PC-9 (cell line): ENCODE measurements around the gene HSPA8. TPM values are rescaled to one million over a fixed set of nuclear protein-coding genes. Genes with fewer than 3 reads are reported as not detected.

Source experiments
- BruUV-seq: library from RNA; stranded (reverse); fragments of 400-500 nt; replicated peaks from 2 replicates; lab custom pipeline; 2021; lab: Mats Ljungman, UMichigan
- CTCF ChIA-PET: fragments of 300-600 bp; sonication (Branson Sonifier 250); formaldehyde crosslinking; loops from one replicate; lab custom pipeline; 2022; ENCODE audit warnings: antibody characterized with exemption; lab: Charles Lee
- POLR2A ChIA-PET: fragments of 300-600 bp; sonication (Branson Sonifier 250); formaldehyde crosslinking; loops from one replicate; lab custom pipeline; 2022; ENCODE audit warnings: antibody characterized with exemption; ENCODE audit not compliant: unreplicated experiment; lab: Charles Lee
- DNase-seq, 2 experiments: peaks; one replicate each; pipeline versions ENCODE4 v3.0.0 to v3.0.0-alpha.2; 2015 to 2022; ENCODE audit warnings: mixed read lengths in 1 of 2
- H2AFZ ChIP-seq: fragments of 200-600 bp; sonication (generic); 2 replicates; pipeline ENCODE4 v1.8.1; 2017; ENCODE audit warnings: antibody characterized with exemption
- H3F3A ChIP-seq: fragments of 200-600 bp; sonication (generic); 2 replicates; pipeline ENCODE4 v1.8.1; 2017; ENCODE audit warnings: antibody characterized with exemption, mild to moderate bottlenecking, low read depth; ENCODE audit not compliant: insufficient read depth
- H3K27ac ChIP-seq: fragments of 200-600 bp; sonication (generic); 2 replicates; pipeline ENCODE4 v1.6.1; 2016; ENCODE audit warnings: mixed run types
- H3K27me3 ChIP-seq: fragments of 200-600 bp; sonication (generic); 2 replicates; pipeline ENCODE4 v1.6.1; 2016; ENCODE audit warnings: low read depth, mixed run types; ENCODE audit not compliant: insufficient read depth
- H3K36me3 ChIP-seq: fragments of 200-600 bp; sonication (generic); 2 replicates; pipeline ENCODE4 v1.6.1; 2016; ENCODE audit warnings: low read depth, mixed run types
- H3K4me1 ChIP-seq: fragments of 200-600 bp; sonication (generic); replicated peaks from 2 replicates; pipeline ENCODE4 v1.6.1; 2016; ENCODE audit warnings: mixed run types; ENCODE audit not compliant: insufficient read depth
- H3K4me2 ChIP-seq: fragments of 200-600 bp; sonication (generic); 2 replicates; pipeline ENCODE4 v1.6.1; 2017; ENCODE audit warnings: mixed run types
- H3K4me3 ChIP-seq: fragments of 200-600 bp; sonication (generic); 2 replicates; pipeline ENCODE4 v1.6.1; 2016; ENCODE audit warnings: mixed run types
- H3K79me2 ChIP-seq: fragments of 200-600 bp; sonication (generic); 2 replicates; pipeline ENCODE4 v1.6.1; 2017; ENCODE audit warnings: low read depth, mixed run types
- H3K9me2 ChIP-seq: fragments of 200-600 bp; sonication (generic); 2 replicates; pipeline ENCODE4 v1.8.1; 2017; ENCODE audit warnings: mild to moderate bottlenecking; ENCODE audit not compliant: insufficient read depth
- H3K9me3 ChIP-seq: fragments of 200-600 bp; sonication (generic); 2 replicates; pipeline ENCODE4 v1.8.1; 2016; ENCODE audit warnings: low read depth; ENCODE audit not compliant: insufficient read depth
- H4K20me1 ChIP-seq: fragments of 200-600 bp; sonication (generic); 2 replicates; pipeline ENCODE4 v1.8.1; 2017; ENCODE audit not compliant: insufficient read depth
- EZH2 ChIP-seq: fragments of 200-600 bp; sonication (generic); IDR thresholded peaks from 2 replicates; pipeline ENCODE4 v1.8.0; 2017; ENCODE audit warnings: antibody characterized with exemption, low read depth
- intact Hi-C: fragments of 100-400 bp; cut with micrococcal nuclease; formaldehyde crosslinking; loops from one replicate; pipeline ENCODE4 v1.10.0; 2022; ENCODE audit not compliant: unreplicated experiment
- total RNA-seq: library from RNA; stranded (reverse); gene quantifications from 2 replicates; pipeline ENCODE4 v1.2.3, GENCODE V29; 2021
- TF ChIP-seq, protein P1 (sequence below): fragments of 200-600 bp; sonication (generic); conservative IDR thresholded peaks from 2 replicates; pipeline ENCODE4 v1.6.1; 2017; ENCODE audit warnings: mixed run types, antibody characterized with exemption, mild to moderate bottlenecking, moderate library complexity

HSPA8 gene
- total RNA-seq, 1 experiment from 2014 or later: 1,103 TPM

GRCh38 chr11:123083623-123084029, 21.7 kb upstream of the HSPA8 start:
- Histone ChIP-seq H3K4me2 (peak overlapping the region; percentile 40), H3K4me1 (peaks cover 22% of the 10 kb centered on the region), H4K20me1 (no peaks in the 10 kb centered on the region), H3K79me2 (no peaks in the 10 kb centered on the region), H2AFZ (no peak overlapping the region), H3F3A (peaks cover 25% of the 10 kb centered on the region), H3K27me3 (no peaks in the 10 kb centered on the region), H3K36me3 (peaks cover 11% of the 10 kb centered on the region; the same call in 1 of the 2 replicates), H3K4me3 (no peak overlapping the region), H3K9me3 (no peaks in the 10 kb centered on the region), H3K9me2 (no peaks in the 10 kb centered on the region), H3K27ac (peak overlapping the region; percentile 38)
- BruUV-seq: no TSS peak
- ChIA-PET POLR2A (interaction anchor here (0.5 kb wide), 1 partner anchor 225 kb away, joined by 5 read pairs; no protein-coding TSS in a partner anchor), CTCF (interaction anchor here (0.7 to 1.0 kb wide), 2 partner anchors 30 to 391 kb away, joined by 3 read pairs; no protein-coding TSS in a partner anchor)
- TF ChIP-seq EZH2: no peak
- TF ChIP-seq, protein P1, sequence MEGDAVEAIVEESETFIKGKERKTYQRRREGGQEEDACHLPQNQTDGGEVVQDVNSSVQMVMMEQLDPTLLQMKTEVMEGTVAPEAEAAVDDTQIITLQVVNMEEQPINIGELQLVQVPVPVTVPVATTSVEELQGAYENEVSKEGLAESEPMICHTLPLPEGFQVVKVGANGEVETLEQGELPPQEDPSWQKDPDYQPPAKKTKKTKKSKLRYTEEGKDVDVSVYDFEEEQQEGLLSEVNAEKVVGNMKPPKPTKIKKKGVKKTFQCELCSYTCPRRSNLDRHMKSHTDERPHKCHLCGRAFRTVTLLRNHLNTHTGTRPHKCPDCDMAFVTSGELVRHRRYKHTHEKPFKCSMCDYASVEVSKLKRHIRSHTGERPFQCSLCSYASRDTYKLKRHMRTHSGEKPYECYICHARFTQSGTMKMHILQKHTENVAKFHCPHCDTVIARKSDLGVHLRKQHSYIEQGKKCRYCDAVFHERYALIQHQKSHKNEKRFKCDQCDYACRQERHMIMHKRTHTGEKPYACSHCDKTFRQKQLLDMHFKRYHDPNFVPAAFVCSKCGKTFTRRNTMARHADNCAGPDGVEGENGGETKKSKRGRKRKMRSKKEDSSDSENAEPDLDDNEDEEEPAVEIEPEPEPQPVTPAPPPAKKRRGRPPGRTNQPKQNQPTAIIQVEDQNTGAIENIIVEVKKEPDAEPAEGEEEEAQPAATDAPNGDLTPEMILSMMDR: no peak
- DNase-seq: peak; percentile 90 to 95
- intact Hi-C loops: loop anchor here (1.0 kb wide), 2 partner anchors 11 to 21 kb away; partner anchors contain the start of gene HSPA8

- Histone ChIP-seq H3K27ac (peak overlapping the region; percentile 38; the same call in 1 of the 2 replicates), H3K36me3 (peaks cover 11% of the 10 kb centered on the region; the same call in 1 of the 2 replicates), H3F3A (peaks cover 25% of the 10 kb centered on the region), H3K4me3 (no peak overlapping the region), H3K4me2 (peak overlapping the region; percentile 40), H3K4me1 (peaks cover 22% of the 10 kb centered on the region), H2AFZ (no peak overlapping the region), H3K9me2 (no peaks in the 10 kb centered on the region), H4K20me1 (no peaks in the 10 kb centered on the region), H3K79me2 (no peaks in the 10 kb centered on the region), H3K9me3 (no peaks in the 10 kb centered on the region), H3K27me3 (no peaks in the 10 kb centered on the region)
- ChIA-PET CTCF (interaction anchor here (0.5 to 1.0 kb wide), 4 partner anchors 21 to 392 kb away, joined by 3 to 5 read pairs (median 3); no protein-coding TSS in a partner anchor), POLR2A (no interaction called here)
- TF ChIP-seq, protein P1: no peak
- no peak for TF ChIP-seq EZH2
- intact Hi-C loops: loop anchor here (1.0 kb wide), 2 partner anchors 11 to 21 kb away; partner anchors contain the start of gene HSPA8
- BruUV-seq: no TSS peak
- peak in 1 of 2 experiments; percentile 78 for DNase-seq
Measured at GRCh38 chr11:123082977-123083376, 21.0 kb upstream of the HSPA8 start.

- no peak overlapping the region for H2AFZ ChIP-seq
- DNase-seq: no peak
- H3K4me2 ChIP-seq: no peak overlapping the region
- ChIA-PET CTCF (interaction anchor here (0.7 kb wide), 1 partner anchor 25 kb away, joined by 3 read pairs; no protein-coding TSS in a partner anchor), POLR2A (interaction anchor here (1.1 kb wide), 1 partner anchor 18 kb away, joined by 4 read pairs; the partner anchor contains the start of gene HSPA8)
- H3K79me2 ChIP-seq: no peaks in the 10 kb centered on the region
- peaks cover 25% of the 10 kb centered on the region for H3F3A ChIP-seq
- intact Hi-C loops: no loop called here
- H3K27ac ChIP-seq: no peak overlapping the region
- no peaks in the 10 kb centered on the region for H3K9me3 ChIP-seq
- BruUV-seq: no TSS peak
- TF ChIP-seq EZH2: no peak
- TF ChIP-seq, protein P1: no peak
- peaks cover 11% of the 10 kb centered on the region; the same call in 1 of the 2 replicates for H3K36me3 ChIP-seq
- H3K4me3 ChIP-seq: no peak overlapping the region
- H3K9me2 ChIP-seq: no peaks in the 10 kb centered on the region
- H3K4me1 ChIP-seq: peaks cover 22% of the 10 kb centered on the region
- no peaks in the 10 kb centered on the region for H3K27me3 ChIP-seq
- no peaks in the 10 kb centered on the region for H4K20me1 ChIP-seq
Measured at GRCh38 chr11:123080015-123080414, 18.1 kb upstream of the HSPA8 start.
